EL (cell line): Measurements from ENCODE around the gene RNF26.
A peak's percentile ranks its signal among the peaks of the same experiment; 100 is the strongest.

Experiments used
- DNase-seq: peaks from one replicate; pipeline ENCODE4 v3.0.0-alpha.2; 2016

Gene RNF26

DNA sequence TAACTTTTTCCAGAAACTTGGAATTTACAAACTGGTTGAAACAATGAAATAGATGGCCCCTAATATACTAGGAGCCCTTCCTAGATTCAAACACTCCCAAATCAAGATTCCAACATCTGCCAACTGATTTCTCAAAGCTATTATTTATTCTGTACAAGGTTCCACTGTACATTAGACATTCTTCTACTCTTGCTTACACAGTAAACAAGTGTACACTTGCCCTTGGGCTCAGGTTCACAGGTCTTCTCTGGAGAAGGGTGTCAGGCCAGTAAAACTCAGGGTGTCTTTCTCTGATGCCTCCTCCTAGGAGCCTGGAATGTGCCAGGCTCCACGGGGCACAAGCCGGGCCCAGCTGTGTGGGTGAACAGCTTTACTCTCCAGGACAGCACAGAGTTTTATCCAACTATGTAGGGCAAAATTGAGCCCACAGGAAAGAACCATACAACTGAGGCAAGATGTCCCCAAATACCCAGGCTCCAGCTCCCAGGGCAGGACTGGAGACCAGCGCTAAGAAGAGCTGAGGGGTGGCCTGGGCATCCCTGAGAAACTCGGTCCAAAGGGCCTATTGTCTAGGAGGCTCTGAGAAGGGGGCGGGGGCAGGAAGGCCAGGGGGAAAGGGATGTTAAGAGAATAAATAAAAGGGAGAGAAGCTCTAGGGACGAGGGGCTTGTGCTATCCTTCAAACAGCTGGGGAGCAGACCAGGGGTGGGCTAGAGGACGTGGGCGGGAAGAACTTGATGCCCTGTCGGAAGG, 20.9 kb downstream of the RNF26 start:
- DNase-seq: no peak

DNA sequence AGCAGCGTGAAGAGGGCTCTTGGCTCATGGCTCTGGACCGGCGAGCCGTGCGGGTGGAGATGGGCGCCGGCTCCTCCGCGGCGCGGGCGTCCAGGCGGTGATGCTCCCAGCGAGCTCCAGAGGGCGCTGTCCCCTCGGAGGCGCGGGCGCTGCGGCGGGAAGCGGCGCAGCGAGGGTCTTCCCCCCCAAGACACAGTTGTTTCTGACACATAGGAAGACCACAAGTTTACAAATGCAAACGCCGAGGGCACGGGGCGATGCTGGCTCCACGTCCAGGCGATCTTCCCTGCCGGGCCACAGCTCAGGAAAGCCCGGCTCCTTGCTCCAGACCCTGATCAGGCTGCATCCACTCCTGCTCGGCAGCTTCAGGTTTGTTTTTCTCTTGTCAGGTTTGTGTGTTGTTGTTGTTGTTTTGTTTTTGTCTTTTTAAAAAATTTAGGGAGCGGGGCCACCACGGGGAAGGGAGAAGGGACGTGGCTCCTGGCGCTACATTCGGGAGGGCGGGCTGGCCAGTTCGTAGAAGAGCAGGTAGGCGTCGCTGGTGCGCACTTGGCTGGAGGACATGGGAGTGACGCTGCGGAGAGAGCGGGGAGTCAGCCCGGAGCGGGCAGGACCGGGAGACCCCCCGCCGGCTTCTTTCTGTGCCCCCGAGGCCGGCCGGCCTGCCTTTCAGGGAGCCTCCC, 22.2 kb downstream of the RNF26 start:
- peak; percentile 72 for DNase-seq

DNA sequence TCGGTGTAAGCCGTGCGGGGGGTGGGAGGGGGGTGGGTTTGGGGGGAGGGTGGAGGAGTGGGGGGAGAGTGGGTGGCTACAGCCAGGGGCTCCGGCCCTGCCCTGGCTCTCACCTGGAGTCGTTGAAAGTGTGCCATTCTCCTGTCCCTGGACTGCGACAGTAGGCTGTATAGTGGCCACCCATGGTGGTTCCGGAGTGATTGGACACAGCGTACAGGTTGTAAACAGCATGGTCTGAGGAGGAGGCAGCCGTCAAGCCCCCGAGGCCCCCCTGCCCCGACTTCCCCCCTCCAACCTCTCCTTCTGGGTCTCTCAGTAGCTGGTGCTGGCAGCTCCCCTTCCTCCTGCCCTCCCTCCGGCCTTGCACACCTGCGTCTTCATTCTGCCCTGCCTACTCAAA, 22.7 kb downstream of the RNF26 start:
- DNase-seq: no peak

DNA sequence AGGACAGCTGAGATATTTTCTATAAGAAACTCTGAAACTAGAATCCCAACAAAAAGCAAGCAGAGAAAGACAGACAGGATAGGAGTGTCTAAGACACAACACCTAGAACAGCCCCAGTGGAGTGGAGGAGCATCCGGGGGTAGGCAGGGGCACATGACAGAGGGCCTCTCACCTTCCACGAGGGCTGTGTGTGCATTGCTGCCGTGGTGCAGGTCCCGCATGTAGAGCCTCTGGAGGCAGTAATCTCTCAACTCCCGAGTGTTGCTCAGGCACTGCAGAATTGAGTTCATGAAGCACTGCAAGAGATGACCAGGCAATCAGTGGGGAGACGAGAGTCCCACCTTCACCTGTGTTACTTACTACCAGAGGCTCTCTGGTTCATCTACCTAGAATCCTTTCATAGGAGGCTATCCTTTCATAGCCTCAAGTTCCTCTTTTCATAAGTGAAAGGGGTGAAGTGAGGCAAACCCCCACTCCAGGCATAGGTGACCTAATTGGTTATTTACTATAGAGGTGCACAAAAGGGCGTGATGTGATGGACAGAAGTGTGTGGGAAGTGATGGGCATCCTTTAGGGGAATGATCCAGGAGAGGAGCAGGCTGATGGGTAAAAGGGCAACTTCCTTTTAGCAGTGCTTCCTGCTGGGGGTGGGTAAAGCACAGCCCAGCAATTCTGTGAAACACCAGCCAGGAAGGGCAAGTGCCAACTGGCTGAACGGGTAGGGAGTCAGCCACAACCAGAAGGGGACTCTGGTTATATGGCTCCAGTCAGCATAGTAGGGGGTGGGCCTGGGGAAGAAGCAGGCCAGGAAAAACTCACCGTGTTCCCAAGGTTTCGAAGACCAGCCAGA, 25.3 kb downstream of the RNF26 start:
- DNase-seq: no peak

DNA sequence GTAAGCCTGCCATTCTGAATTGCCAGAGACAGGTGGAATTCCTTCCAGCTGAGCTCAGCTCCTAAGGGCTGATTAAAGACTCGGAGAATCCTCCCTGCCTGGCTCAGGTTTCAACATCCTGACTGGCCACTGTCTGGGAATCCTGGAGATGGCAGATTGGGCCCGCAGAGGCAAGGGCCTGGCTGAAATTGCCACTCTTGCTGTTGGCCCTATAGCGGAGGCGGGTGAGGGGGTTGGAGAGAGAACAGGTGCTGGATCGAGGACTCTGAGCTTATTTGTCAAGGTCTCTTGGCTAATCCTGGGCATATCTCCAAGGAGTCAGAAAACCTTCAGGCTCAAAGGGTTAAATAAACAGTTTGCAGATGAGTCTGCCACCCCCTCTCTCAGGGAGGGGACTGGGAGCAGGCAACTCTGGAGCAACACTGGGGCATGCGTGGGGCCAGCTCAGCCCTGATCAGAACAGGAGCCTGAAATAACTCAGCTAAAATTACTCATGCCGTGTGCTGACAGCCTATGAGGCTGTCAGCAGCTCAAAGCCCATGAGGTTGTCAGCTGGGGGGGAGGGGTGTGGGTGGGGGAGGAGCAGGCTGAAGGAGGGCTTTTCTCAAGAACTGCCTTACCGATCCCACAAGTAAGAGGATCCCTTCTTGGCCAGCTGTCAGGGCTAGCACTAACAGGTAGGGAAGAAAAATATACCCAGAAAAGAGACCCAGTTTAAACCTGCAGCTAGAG, 26.9 kb downstream of the RNF26 start:
- DNase-seq: peak; percentile 80

DNA sequence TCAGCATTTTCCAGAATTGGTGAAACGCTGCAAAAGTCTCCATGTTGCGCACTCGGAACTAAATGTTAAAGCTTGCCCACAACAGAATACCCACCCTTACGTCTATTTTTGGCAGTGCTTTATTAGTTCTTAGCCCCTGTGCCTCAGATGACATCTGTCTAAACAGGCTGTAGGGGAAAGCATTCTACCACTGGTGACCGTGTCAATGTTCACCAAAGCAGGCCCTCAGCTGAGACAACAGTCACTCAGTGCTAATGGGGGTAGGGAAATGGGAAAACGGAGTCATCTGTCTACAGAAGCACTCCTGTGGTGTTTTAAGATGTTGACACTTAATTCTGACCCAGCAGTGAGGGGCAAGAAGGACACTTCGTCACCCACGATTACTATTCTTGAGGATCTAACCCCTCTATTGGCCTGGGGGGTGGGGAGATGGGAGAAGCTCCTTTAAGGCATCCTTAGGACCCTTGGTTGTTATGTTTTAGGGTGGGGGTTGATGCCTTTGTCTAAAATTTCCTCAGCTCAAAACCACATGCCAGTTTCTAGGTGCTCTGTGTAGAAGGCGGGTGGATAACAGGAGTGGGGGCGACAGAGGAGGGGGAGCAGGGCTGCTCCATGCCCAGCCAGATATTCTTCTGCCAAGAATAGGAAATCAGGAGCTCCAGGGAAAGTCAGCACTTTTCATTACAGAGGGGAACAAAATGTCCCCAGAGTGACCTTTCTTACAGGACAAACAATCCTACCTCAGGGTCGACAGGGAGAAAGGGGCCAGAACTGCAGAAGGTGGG, 27.8 kb downstream of the RNF26 start:
- DNase-seq: no peak

DNA sequence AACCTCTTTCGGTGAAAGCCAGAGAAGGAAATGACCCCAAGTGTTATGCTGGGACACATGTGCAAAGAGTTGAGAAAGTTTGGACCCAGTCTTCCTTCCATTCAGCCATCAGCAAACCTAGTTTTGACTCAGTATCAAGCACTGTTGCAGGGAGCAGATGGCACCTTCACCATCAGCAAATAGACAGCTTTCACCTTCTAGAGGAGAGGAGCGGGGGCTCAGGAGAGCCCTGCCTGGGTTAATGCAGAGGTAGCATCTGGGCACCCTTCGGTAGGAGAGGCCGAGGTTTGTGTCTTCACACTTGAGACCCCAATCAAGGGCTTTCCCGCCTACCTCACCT, 28.4 kb downstream of the RNF26 start:
- DNase-seq: no peak

DNA sequence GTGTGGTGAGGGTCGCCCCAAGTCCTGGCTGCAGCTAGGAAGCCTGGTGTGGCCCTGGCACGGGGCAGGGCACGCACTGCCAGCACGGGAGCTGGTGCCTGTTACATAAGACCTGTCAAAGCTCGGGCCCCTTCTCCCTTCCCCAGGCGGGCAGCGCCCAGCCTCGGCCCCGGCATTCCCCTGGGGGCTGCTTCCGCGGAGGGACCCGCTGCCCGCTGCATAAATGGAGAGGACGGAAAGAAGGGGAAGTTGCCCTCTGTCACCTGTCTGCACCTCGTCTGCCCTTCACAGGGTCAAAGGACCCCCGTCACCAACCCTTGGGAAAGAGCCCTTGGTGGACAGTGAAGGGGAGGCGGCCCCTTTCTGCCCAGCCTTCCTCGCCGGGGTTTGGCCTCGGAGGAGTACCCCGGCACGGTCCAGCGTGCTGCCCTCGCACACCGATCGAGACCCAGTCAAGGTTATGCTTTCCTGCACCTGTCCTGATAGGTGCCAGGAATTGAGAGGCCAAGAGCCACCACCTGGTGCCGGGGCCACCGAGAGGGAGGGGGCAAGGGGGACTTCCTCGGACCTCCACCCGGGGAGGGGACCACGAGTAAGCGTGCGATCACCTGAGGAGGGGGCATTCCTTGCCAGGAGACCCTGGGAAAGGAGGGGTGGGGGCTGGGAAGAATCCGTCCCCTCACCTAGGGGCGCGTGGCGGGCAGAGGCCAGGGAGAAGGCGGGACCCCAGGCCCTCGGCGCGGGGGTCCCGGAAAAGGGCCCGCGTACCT, 28.9 kb downstream of the RNF26 start:
- DNase-seq: no peak

DNA sequence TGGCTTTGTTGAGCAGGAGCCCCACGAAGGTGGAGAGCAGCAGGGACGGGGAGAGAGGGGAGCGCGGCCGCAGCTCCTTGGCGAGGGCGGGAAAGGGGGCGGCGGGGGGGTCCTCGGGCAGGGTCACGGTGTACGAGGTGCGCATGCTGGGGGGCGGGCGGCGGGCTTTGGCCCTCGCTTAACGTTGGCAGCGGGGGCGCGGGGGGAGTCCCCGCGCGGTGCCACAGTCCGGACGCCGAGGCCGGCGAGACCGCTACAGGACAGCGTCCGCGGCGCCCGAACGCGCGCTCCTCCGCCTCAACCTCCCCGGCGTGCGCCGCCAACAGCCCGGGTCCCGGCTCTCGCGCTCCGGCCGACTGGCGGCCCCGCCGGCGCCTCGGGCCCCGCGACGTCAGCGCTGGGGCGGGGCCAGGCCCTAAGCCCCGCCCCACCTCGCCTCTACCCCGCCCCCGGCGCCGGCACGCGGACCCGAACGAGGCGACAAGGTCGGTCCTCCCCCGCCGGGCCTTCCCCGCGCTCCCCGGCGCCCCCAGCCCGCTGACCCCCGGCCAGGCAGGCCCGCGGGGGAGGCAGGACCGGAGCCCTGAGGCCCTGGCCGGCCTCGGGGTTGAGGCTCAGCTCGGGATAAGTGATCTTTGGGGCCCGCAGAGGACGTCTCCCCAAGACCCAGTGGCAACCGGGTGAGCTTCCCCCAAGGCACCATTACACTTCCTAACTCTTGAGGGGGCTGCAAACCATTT, 29.7 kb downstream of the RNF26 start:
- no peak for DNase-seq

DNA sequence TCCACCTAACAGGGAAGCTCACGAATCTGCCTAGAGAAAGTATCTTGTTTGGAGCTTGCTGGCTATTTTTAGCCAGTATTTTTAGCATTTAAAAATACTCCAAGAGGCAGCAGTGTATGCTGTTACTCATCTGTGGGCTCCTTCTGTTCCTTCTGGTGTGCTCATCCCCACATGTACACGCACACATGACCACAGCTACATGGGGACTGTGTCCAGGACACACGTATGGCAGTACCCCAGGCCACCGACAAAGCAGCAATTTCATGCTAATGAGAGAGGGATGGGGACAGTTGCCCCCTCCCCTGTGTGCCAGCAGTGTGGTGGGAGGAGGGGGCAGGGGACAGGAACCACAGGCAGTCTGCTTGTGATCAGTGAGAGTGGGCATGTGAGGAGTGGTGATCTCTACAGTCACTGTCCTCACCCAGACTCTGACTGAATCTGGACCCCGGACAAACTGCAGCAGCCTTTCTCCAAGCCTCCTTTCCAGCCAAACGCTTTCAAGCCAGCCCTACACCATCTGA, 30.8 kb downstream of the RNF26 start:
- no peak for DNase-seq

DNA sequence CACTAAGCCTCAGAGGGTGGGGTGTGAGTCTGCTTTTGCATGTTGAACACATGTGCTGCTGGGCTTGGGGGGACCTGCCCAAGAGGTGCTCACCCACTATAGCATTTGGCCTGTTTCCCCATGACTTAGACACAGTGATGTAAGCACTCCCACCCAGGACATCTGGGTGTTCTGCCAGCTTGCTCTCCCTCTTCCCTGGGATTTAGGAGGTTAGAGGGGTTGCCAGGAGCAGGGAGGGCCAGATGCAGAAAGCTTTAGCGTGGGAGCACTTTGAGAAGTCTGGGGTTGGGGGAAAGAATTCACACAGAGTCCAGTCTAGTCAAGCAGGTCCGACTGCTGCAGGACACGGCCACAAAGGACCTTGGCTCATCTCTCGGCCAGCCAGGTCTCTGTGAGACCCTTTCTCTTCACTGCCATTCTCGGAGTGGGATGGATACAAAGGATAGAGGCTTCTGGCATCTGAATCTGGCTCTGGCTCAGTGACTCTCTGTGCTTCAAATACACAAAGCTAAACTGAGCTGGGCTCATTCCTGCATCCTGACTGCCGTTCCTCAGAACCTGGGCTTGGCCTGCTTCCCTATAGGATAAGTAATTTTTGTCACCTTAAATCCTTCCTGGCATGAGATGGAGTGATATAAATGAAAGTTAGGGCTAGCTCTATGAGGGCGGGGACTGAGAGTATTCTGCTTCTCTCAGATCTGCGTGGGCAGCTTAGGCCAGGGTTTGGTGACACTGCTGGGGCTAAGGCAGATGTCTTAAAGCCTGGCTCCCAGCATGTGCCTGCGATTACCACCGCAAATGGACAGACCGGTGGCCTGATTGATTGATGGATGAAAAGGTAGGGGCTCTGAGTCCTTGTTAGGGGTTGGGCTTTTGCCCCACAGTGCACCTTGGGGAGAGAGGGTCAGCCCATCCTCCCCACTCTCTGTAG, 32.6 kb downstream of the RNF26 start:
- DNase-seq: no peak

DNA sequence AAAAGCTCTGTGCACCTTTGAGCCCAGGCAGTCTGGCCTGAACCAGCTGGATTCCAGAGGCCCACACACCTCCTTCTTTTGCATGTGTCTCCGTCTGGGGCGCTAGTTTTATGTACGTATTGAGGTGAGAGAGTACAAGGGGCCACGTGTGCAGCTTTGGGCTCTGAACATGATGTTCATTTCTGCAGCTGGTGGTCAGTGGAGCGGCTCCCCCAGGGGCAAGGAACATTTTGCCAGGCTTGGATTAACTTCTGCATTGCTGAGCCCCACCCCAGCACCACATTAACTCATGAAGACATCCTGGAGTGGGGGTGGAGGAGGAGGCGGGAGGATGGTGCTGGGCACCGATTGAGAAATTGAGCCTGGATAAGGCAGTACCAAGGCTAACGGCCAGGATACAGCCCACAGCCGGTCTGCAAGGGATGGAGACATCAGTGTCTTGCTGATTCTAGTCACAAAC, 33.4 kb downstream of the RNF26 start:
- no peak for DNase-seq

DNA sequence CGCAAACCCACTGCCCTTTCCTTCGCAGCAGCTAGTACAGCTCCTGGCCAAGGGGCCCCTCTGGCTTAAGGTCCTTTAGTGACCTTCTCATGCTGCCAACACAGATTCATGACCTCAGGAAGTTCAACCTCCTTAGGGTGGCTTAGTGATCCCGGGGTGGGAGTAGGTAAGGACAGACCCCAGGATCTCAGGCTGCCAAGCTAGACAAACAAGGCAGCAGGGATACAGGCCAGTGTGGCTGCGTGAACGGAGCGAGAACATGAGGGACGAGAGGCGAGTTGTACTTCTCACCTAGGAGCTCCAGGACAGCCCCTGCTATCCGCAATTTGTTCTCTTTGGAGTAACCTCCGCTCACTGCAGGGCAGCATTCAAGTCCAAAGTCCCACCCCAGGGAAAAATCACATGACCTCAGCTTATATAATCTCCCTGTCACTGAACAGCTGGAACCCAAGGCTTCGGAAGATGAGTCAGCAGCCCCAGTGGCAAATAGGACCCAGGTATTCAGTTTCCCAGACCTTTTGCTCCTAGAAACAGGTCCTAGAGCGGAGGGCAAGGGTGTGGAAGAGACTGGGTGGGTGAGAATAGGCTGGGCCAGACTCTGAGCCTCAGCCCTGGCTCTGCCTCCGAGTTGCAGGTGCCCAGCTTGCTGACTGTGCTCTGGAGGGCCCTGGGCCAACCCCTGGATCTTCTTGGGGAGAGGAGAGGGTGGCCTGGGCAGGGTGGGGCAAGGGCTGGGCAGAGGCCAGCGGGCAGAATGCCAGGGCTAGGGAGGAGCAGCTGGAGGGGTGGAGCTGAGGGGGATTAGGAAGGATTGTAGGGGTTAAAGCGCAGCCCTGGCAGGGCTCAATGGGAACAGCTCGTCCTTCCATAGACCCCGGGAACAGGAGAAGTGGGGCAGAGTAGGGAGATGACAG, 34.1 kb downstream of the RNF26 start:
- no peak for DNase-seq

DNA sequence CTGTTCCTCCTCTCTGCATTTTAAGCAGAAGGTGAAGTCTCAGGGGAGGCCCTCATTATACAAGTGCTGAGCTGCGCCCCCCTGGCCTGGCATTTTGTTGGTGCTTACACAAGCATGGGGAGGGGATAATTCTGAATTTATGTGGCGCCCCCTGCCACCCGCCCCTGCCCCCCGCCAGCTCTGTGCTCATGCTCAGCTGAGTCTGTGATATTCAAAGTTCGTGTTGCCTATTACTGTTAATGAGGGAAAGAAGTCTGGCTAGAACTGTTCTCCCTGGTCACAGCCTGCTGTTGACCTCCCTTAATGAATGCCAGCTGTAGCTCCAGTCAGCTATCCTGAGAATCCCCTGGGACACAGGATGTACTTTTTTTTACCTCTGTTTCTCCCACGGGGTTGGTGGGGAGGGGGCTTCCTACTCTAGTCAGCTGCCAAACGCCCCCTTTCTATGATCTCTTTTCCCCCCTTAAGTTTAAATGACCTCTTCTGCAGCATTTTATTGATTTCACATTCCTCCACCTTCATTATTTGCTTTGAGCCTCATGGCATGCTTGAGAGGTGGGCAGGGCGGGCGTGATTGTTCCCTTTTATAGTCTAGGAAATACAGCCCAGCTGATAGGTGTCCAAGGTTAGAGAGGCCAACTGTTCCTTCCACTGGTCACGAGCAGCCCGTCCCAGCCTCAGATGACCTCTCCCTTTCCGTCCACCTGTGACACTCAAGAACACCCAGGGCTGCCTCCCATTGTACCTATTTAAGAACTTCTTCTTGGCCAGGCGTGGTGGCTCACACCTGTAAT, 35.0 kb downstream of the RNF26 start:
- no peak for DNase-seq

DNA sequence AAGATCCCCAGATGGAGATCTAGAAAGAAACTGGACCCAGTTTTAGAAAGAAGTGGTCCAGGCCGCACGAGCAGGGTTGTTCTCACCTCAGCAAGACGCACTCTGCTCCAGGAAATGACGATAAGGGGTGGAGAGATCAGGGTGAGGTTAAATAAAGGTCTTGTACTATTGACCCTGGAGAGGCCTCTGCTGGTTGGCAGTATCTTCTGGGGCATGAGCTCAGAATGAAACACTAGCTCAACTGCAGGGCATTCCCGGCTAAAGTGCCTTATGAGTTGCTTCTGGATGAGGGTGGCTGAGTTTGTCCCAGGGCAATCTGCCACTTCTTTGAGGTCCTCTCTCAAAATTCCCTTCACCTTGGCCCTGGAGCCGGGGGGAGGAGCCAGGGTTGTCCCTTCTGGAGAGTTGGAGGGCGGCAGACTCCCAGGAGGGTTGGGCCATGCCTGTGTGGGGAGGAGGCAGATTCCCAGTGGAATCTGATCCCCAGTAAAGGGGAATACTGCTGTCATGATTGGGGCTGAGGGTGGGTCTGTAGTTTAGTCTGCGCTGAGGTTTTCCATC, 36.2 kb downstream of the RNF26 start:
- DNase-seq: no peak

DNA sequence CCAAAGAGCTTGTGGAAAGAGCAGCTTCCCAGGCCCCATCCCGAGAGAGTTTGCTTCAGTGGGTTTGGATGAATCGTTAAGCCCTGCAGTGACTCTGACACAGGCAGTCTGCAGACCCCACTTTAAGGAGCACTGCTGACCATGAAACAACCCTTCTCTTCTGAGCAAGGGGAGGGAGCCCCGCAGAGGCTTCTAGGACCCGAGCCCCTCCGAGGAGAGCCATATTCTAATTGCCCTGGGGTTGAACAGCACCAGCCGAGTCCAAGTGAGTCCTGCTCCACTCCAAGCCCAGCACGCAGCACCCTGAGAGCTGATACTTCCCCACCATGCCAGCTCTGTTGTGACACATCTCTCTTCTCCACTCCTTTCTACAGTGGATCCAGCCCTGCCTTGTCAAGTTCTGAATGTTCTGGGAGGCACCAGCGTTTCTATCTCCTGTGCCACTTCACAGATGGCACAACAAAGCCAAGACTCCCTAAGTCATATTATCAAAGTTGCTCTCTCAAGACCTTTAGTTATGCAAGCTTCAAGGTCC, 36.8 kb downstream of the RNF26 start:
- no peak for DNase-seq

DNA sequence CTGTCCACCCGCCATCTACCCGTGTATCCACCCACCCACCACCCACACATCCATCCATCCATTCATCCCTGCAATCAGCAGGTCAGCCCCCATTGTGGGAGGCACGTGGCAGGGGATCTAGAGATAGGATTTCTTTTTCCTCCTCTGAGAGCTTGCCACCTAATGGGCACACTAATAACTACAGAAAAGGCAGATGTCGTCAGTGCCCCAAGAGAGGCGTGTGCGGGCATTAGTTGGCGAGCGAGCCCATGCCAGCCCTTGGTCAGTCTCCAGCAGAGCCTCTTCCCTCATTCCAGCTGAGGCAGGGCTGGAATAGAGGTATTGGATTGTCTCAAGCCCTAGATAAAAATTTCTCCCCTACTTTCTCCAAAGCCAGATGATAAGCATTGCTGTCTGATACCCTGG, 37.5 kb downstream of the RNF26 start:
- no peak for DNase-seq
